ENCODE data around the gene AVEN.
"Not testable (repeated sequence)": the region's sequence is repeated elsewhere in the genome, so short reads cannot be mapped to it uniquely, and the experiment has no call there.

The AVEN gene

GRCh38 chr15:33844186-33844585 lies 194.8 kb downstream of the AVEN start:
- no peak overlapping the region for H3K27ac ChIP-seq (ENCODE audit: low read depth, low read length)
- no peaks in the 10 kb centered on the region for H3K36me3 ChIP-seq (ENCODE audit: insufficient read depth, low read length)
- H3K27me3 ChIP-seq (ENCODE audit: control insufficient read depth in 1 of 2, insufficient read depth in 2 of 2, low read length in 2 of 2): no peaks in the 10 kb centered on the region
- no peak overlapping the region for H3K4me3 ChIP-seq (ENCODE audit: low read depth in 1 of 2, low read length in 2 of 2)
- H3K9me3 ChIP-seq (ENCODE audit: low read length): no peaks in the 10 kb centered on the region
- no peak overlapping the region for H3K9ac ChIP-seq (ENCODE audit: low read length)
- H3K4me1 ChIP-seq (ENCODE audit: insufficient read depth, low read length): no peaks in the 10 kb centered on the region

GRCh38 chr15:33840615-33841014 lies 198.4 kb downstream of the AVEN start:
- H3K36me3 ChIP-seq (ENCODE audit: insufficient read depth, low read length): peaks cover 4% of the 10 kb centered on the region

DNA sequence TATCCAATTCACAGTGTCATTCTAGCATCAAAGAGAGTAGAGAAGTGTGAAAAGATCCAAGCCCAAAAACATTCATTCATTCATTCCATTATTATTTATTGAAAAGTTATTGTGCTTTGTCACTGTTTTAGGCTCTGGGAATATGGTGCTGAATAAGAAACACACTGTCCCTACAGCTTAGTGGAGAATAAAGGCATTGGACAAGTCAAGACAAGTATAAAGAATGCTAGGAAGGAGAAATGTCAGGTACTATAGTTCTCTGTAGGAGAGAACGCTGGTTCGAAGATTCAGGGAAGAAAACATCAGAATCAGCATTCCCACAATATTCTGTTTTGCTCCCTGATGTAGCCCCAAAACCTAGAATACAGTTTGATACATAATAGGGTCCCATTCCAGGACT lies 199.5 kb downstream of the AVEN start:
- H3K9ac ChIP-seq (ENCODE audit: low read length): no peak overlapping the region
- H3K4me3 ChIP-seq (ENCODE audit: low read depth in 1 of 2, low read length in 2 of 2): no peak overlapping the region
- no peaks in the 10 kb centered on the region for H3K4me1 ChIP-seq (ENCODE audit: insufficient read depth, low read length)
- H3K27ac ChIP-seq (ENCODE audit: low read depth, low read length): no peak overlapping the region
- no peaks in the 10 kb centered on the region for H3K9me3 ChIP-seq (ENCODE audit: low read length)
- peaks cover 4% of the 10 kb centered on the region for H3K36me3 ChIP-seq (ENCODE audit: insufficient read depth, low read length)
- no peaks in the 10 kb centered on the region for H3K27me3 ChIP-seq (ENCODE audit: control insufficient read depth in 1 of 2, insufficient read depth in 2 of 2, low read length in 2 of 2)

More at GRCh38 chr15:33840615-33841014, 198.4 kb downstream of the AVEN start:
- Histone ChIP-seq H3K27ac (ENCODE audit: low read depth, low read length) (no peak overlapping the region), H3K9me3 (ENCODE audit: low read length) (no peaks in the 10 kb centered on the region), H3K9ac (ENCODE audit: low read length) (no peak overlapping the region), H3K4me1 (ENCODE audit: insufficient read depth, low read length) (no peaks in the 10 kb centered on the region), H3K27me3 (ENCODE audit: control insufficient read depth in 1 of 2, insufficient read depth in 2 of 2, low read length in 2 of 2) (no peaks in the 10 kb centered on the region), H3K4me3 (ENCODE audit: low read depth in 1 of 2, low read length in 2 of 2) (no peak overlapping the region)

DNA sequence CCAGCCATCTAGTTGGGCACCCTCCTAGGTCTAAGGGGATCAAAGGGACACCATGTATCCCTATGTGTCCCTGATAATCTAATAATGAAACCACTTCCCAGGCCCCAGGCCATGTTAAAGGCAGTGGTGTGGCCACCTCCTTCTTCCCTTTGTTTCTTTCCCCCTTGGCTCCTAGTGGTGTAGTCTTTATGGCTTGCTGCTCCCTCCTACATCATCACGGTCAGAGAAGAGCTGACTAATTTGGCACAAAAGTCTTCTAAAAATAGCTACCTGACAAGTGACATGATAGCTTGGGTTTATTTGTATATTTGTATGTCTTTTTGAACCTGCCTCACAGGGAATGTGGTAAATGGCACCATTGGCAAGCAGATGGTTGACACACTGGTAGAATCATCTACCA lies 201.7 kb downstream of the AVEN start:
- H3K27me3 ChIP-seq (ENCODE audit: control insufficient read depth in 1 of 2, insufficient read depth in 2 of 2, low read length in 2 of 2): no peaks in the 10 kb centered on the region
- no peaks in the 10 kb centered on the region for H3K4me1 ChIP-seq (ENCODE audit: insufficient read depth, low read length)
- no peak overlapping the region for H3K9ac ChIP-seq (ENCODE audit: low read length)
- H3K4me3 ChIP-seq (ENCODE audit: low read depth in 1 of 2, low read length in 2 of 2): no peak overlapping the region
- H3K27ac ChIP-seq (ENCODE audit: low read depth, low read length): no peak overlapping the region
- no peaks in the 10 kb centered on the region for H3K9me3 ChIP-seq (ENCODE audit: low read length)
- H3K36me3 ChIP-seq (ENCODE audit: insufficient read depth, low read length): peaks cover 4% of the 10 kb centered on the region

GRCh38 chr15:33834892-33835743 lies 203.9 kb downstream of the AVEN start:
- H3K27me3 ChIP-seq (ENCODE audit: control insufficient read depth in 1 of 2, insufficient read depth in 2 of 2, low read length in 2 of 2): no peaks in the 10 kb centered on the region
- H3K4me1 ChIP-seq (ENCODE audit: insufficient read depth, low read length): no peaks in the 10 kb centered on the region
- no peak overlapping the region for H3K27ac ChIP-seq (ENCODE audit: low read depth, low read length)
- H3K9me3 ChIP-seq (ENCODE audit: low read length): no peaks in the 10 kb centered on the region
- H3K9ac ChIP-seq (ENCODE audit: low read length): no peak overlapping the region
- H3K4me3 ChIP-seq (ENCODE audit: low read depth in 1 of 2, low read length in 2 of 2): no peak overlapping the region
- peaks cover 4% of the 10 kb centered on the region for H3K36me3 ChIP-seq (ENCODE audit: insufficient read depth, low read length)

DNA sequence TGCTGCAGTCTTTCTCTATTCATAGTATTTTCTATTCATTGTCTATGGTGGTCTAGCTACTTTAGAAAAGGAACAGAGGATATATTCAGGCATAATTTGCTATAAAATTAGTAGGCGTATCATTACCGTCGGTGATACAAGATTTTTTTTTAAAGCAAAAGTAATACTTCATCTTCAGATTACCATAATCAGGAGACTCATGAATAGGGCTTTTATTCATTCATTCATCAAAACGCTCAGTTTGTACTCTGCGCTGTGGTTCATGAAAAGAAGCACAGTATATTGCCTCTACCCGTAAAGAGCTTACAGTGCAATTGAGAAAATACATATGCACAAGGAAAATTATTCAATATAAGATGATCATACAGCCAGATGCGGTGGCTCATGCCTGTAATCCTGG lies 207.4 kb downstream of the AVEN start:
- no peaks in the 10 kb centered on the region for H3K4me1 ChIP-seq (ENCODE audit: insufficient read depth, low read length)
- H3K27ac ChIP-seq (ENCODE audit: low read depth, low read length): no peak overlapping the region
- H3K9ac ChIP-seq (ENCODE audit: low read length): no peak overlapping the region
- H3K4me3 ChIP-seq (ENCODE audit: low read depth in 1 of 2, low read length in 2 of 2): no peak overlapping the region
- H3K27me3 ChIP-seq (ENCODE audit: control insufficient read depth in 1 of 2, insufficient read depth in 2 of 2, low read length in 2 of 2): no peaks in the 10 kb centered on the region
- peaks cover 4% of the 10 kb centered on the region for H3K36me3 ChIP-seq (ENCODE audit: insufficient read depth, low read length)
- H3K9me3 ChIP-seq (ENCODE audit: low read length): no peaks in the 10 kb centered on the region

GRCh38 chr15:33830351-33830750 lies 208.7 kb downstream of the AVEN start:
- Histone ChIP-seq H3K9me3 (ENCODE audit: low read length) (no peaks in the 10 kb centered on the region), H3K27ac (ENCODE audit: low read depth, low read length) (no peak overlapping the region), H3K4me3 (ENCODE audit: low read depth in 1 of 2, low read length in 2 of 2) (no peak overlapping the region), H3K4me1 (ENCODE audit: insufficient read depth, low read length) (no peaks in the 10 kb centered on the region), H3K9ac (ENCODE audit: low read length) (no peak overlapping the region), H3K36me3 (ENCODE audit: insufficient read depth, low read length) (peaks cover 4% of the 10 kb centered on the region), H3K27me3 (ENCODE audit: control insufficient read depth in 1 of 2, insufficient read depth in 2 of 2, low read length in 2 of 2) (no peaks in the 10 kb centered on the region)

DNA sequence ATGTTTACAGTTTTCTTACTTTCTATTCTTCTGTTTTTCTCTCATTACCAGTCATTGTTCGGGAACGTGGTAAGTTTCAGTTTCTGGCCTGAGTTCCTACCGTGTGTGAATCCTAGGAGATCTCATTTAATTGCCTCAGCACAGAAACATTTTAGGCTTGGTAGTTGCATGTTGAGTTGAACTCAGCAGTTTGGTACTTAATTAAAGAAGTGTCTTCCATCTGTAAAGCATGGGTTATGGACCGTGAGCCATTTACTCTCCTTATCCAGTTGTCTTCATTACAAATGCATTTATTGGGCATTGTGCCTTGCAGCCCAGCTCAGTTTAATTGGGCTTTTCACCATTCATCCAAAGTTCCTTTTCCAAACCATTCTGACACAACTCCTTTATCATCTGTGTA lies 212.8 kb downstream of the AVEN start:
- peaks cover 4% of the 10 kb centered on the region for H3K36me3 ChIP-seq (ENCODE audit: insufficient read depth, low read length)
- no peak overlapping the region for H3K27ac ChIP-seq (ENCODE audit: low read depth, low read length)
- no peak overlapping the region for H3K4me3 ChIP-seq (ENCODE audit: low read depth in 1 of 2, low read length in 2 of 2)
- no peaks in the 10 kb centered on the region for H3K4me1 ChIP-seq (ENCODE audit: insufficient read depth, low read length)
- no peaks in the 10 kb centered on the region for H3K27me3 ChIP-seq (ENCODE audit: control insufficient read depth in 1 of 2, insufficient read depth in 2 of 2, low read length in 2 of 2)
- H3K9ac ChIP-seq (ENCODE audit: low read length): no peak overlapping the region
- no peaks in the 10 kb centered on the region for H3K9me3 ChIP-seq (ENCODE audit: low read length)

DNA sequence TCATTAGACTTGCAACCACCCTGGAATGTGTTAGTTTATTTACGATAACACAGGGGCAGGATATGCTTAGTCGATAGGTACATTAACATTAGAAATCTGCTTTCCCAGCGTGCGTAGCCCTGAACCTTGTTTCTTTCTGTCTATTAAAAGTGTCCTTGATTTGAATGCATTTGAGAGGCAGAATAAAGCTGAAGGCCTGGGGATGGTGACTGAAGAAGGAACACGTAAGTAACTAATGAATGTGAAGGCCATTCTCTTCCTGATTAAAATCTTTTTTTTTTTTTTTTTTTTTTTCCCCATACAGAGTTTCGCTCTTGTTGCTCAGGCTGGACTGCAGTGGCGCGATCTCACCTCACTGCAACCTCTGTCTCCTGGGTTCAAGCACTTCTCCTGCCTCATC lies 213.6 kb downstream of the AVEN start:
- peaks cover 4% of the 10 kb centered on the region for H3K36me3 ChIP-seq (ENCODE audit: insufficient read depth, low read length)
- no peak overlapping the region for H3K9ac ChIP-seq (ENCODE audit: low read length)
- no peaks in the 10 kb centered on the region for H3K9me3 ChIP-seq (ENCODE audit: low read length)
- H3K4me1 ChIP-seq (ENCODE audit: insufficient read depth, low read length): no peaks in the 10 kb centered on the region
- no peak overlapping the region for H3K4me3 ChIP-seq (ENCODE audit: low read depth in 1 of 2, low read length in 2 of 2)
- H3K27me3 ChIP-seq (ENCODE audit: control insufficient read depth in 1 of 2, insufficient read depth in 2 of 2, low read length in 2 of 2): no peaks in the 10 kb centered on the region
- H3K27ac ChIP-seq (ENCODE audit: low read depth, low read length): no peak overlapping the region

GRCh38 chr15:33823119-33823518 lies 215.9 kb downstream of the AVEN start:
- Histone ChIP-seq H3K36me3 (ENCODE audit: insufficient read depth, low read length) (peaks cover 4% of the 10 kb centered on the region), H3K9ac (ENCODE audit: low read length) (no peak overlapping the region), H3K27ac (ENCODE audit: low read depth, low read length) (no peak overlapping the region), H3K4me3 (ENCODE audit: low read depth in 1 of 2, low read length in 2 of 2) (no peak overlapping the region), H3K27me3 (ENCODE audit: control insufficient read depth in 1 of 2, insufficient read depth in 2 of 2, low read length in 2 of 2) (no peaks in the 10 kb centered on the region), H3K9me3 (ENCODE audit: low read length) (no peaks in the 10 kb centered on the region), H3K4me1 (ENCODE audit: insufficient read depth, low read length) (no peaks in the 10 kb centered on the region)

- no peak overlapping the region for H3K9ac ChIP-seq (ENCODE audit: low read length)
- no peaks in the 10 kb centered on the region for H3K9me3 ChIP-seq (ENCODE audit: low read length)
- H3K36me3 ChIP-seq (ENCODE audit: insufficient read depth, low read length): peaks cover 4% of the 10 kb centered on the region
- H3K4me1 ChIP-seq (ENCODE audit: insufficient read depth, low read length): no peaks in the 10 kb centered on the region
- H3K27me3 ChIP-seq (ENCODE audit: control insufficient read depth in 1 of 2, insufficient read depth in 2 of 2, low read length in 2 of 2): no peaks in the 10 kb centered on the region
- H3K4me3 ChIP-seq (ENCODE audit: low read depth in 1 of 2, low read length in 2 of 2): no peak overlapping the region
- H3K27ac ChIP-seq (ENCODE audit: low read depth, low read length): no peak overlapping the region
Measured at GRCh38 chr15:33822479-33822878, 216.5 kb downstream of the AVEN start.

GRCh38 chr15:33819499-33819898 lies 219.5 kb downstream of the AVEN start:
- not testable (repeated sequence) for H3K27ac ChIP-seq (ENCODE audit: low read depth, low read length); H3K9ac ChIP-seq (ENCODE audit: low read length); H3K36me3 ChIP-seq (ENCODE audit: insufficient read depth, low read length); H3K4me3 ChIP-seq (ENCODE audit: low read depth in 1 of 2, low read length in 2 of 2); H3K27me3 ChIP-seq (ENCODE audit: control insufficient read depth in 1 of 2, insufficient read depth in 2 of 2, low read length in 2 of 2); H3K9me3 ChIP-seq (ENCODE audit: low read length); H3K4me1 ChIP-seq (ENCODE audit: insufficient read depth, low read length)

All from muscle layer of colon (tissue), 2 donors.